ENCODE results near the gene ARHGAP20.

DNA sequence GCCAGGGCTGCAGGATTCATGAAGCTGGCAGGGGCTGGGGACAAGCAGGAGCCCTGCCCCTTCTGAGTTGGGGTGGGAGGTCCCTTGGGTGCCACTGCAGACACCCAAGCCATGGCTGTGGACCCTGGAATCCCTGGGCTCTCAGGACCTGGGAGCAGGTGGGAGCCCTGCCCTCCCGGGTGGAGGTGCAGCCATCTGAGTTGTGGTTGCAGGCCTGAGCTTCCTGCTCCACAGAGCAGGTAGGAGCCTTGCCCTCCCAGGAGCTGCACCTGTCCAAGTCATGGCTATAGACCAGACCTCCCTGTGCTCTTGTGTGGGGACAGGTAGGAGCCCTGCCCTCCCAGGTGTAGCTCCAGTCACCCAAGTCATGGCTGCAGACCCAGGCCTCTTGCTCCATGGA lies 113.5 kb downstream of the ARHGAP20 start:
- TF ChIP-seq, protein P1, sequence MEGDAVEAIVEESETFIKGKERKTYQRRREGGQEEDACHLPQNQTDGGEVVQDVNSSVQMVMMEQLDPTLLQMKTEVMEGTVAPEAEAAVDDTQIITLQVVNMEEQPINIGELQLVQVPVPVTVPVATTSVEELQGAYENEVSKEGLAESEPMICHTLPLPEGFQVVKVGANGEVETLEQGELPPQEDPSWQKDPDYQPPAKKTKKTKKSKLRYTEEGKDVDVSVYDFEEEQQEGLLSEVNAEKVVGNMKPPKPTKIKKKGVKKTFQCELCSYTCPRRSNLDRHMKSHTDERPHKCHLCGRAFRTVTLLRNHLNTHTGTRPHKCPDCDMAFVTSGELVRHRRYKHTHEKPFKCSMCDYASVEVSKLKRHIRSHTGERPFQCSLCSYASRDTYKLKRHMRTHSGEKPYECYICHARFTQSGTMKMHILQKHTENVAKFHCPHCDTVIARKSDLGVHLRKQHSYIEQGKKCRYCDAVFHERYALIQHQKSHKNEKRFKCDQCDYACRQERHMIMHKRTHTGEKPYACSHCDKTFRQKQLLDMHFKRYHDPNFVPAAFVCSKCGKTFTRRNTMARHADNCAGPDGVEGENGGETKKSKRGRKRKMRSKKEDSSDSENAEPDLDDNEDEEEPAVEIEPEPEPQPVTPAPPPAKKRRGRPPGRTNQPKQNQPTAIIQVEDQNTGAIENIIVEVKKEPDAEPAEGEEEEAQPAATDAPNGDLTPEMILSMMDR (IDR thresholded peaks at IDR 0.05): no peak
- TF ChIP-seq POLR2A (IDR thresholded peaks at IDR 0.05): no peak
